K562 (cell line): ENCODE data around the gene EMC10. TPM values are rescaled to one million over a fixed set of nuclear protein-coding genes. Genes with fewer than 3 reads are reported as not detected.

Experiments used
- ATAC-seq: fragments of 200-7000 bp; cut with Tn5 transposase; 3 replicates; pipeline ENCODE4 v1.9.1; 2020; ENCODE audit warnings: moderate library complexity
- BruUV-seq: library from RNA; stranded (reverse); fragments of 400-500 nt; replicated peaks from 2 replicates; lab custom pipeline; 2021; lab: Mats Ljungman, UMichigan
- CTCF ChIA-PET: fragments of 300-600 bp; formaldehyde crosslinking; extraction: SDS; loops from one replicate; lab custom pipeline; 2021; ENCODE audit warnings: low intra/inter-chr PET ratio; lab: Yijun Ruan, JAX
- POLR2A ChIA-PET: fragments of 300-600, 350-650 bp; sonication (Branson Sonifier 250); formaldehyde crosslinking; extraction: SDS; loops from one replicate; lab custom pipeline; 2021; ENCODE audit warnings: antibody characterized with exemption, inconsistent platforms; lab: Yijun Ruan, JAX
- DNase-seq, 4 experiments: peaks; one replicate each; pipeline versions ENCODE4 v3.0.0 to v3.0.0-alpha.2; 2011 to 2018; ENCODE audit warnings: low spot score in 3 of 4, mixed read lengths in 3 of 4; ENCODE audit errors: extremely low read depth in 1 of 4
- FAIRE-seq: peaks from 2 replicates; lab custom pipeline; 2011; peaks lifted over from hg19 to GRCh38; lab: Jason Lieb, UNC
- H2AFZ ChIP-seq: 2 replicates; pipeline ENCODE4 v1.6.0; 2011; ENCODE audit warnings: low read depth, low read length, control low read depth, inconsistent platforms
- H3K27ac ChIP-seq: fragments of 200-600 bp; 3 replicates; pipeline ENCODE4 v1.8.0; 2011; ENCODE audit warnings: low read depth, mild to moderate bottlenecking, control low read depth, inconsistent platforms, low read length, moderate library complexity, mixed read lengths; ENCODE audit errors: extremely low read depth
- H3K27me3 ChIP-seq, 2 experiments: fragments of 300-600 bp in 1 of 2; 2 replicates in 1 of 2; 3 replicates in 1 of 2; pipeline versions ENCODE4 v1.6.0 to v1.8.0; 2011; ENCODE audit warnings: inconsistent platforms in 2 of 2, low read length in 2 of 2, mild to moderate bottlenecking in 1 of 2, mixed read lengths in 1 of 2, moderate library complexity in 1 of 2; ENCODE audit not compliant: control insufficient read depth in 2 of 2, insufficient read depth in 2 of 2
- H3K36me3 ChIP-seq: fragments of 300-600 bp; 3 replicates; pipeline ENCODE4 v1.8.0; 2011; ENCODE audit warnings: mild to moderate bottlenecking, low read length, inconsistent platforms; ENCODE audit not compliant: control insufficient read depth, insufficient read depth
- H3K4me1 ChIP-seq, 2 experiments: fragments of 200-600 bp in 1 of 2; replicated peaks in 1 of 2; 2 replicates in 1 of 2; 3 replicates in 1 of 2; pipeline versions ENCODE4 v1.5.1 to v1.8.0; 2011; ENCODE audit warnings: inconsistent platforms in 2 of 2, low read length in 2 of 2, mild to moderate bottlenecking in 1 of 2, mixed read lengths in 1 of 2, moderate library complexity in 1 of 2; ENCODE audit not compliant: control insufficient read depth in 2 of 2, insufficient read depth in 2 of 2
- H3K4me2 ChIP-seq: 2 replicates; pipeline ENCODE4 v1.6.1; 2011; ENCODE audit warnings: low read length, control low read depth, inconsistent platforms, mixed read lengths; ENCODE audit not compliant: insufficient read depth
- H3K4me3 ChIP-seq: fragments of 200-600 bp; sonication (generic), shearing (Covaris generic); 2 replicates; pipeline ENCODE4 v1.5.1; 2016; ENCODE audit warnings: control low read depth, inconsistent platforms
- H3K79me2 ChIP-seq: fragments of 200-600 bp; 3 replicates; pipeline ENCODE4 v1.8.0; 2011; ENCODE audit warnings: low read length, inconsistent platforms; ENCODE audit not compliant: control insufficient read depth, insufficient read depth
- H3K9ac ChIP-seq, 2 experiments: 2 replicates each; pipeline versions ENCODE4 v1.6.0 to v1.6.1; 2011; ENCODE audit warnings: low read depth in 2 of 2, low read length in 2 of 2, control low read depth in 1 of 2, inconsistent platforms in 1 of 2, mild to moderate bottlenecking in 1 of 2, mixed read lengths in 1 of 2; ENCODE audit not compliant: insufficient read depth in 1 of 2
- H3K9me1 ChIP-seq: one replicate; pipeline ENCODE4 v1.6.0; 2011; ENCODE audit warnings: inconsistent platforms, mild to moderate bottlenecking, low read length, moderate library complexity; ENCODE audit not compliant: control insufficient read depth, insufficient read depth
- H3K9me3 ChIP-seq: replicated peaks from 2 replicates; pipeline ENCODE4 v1.5.1; 2011; ENCODE audit warnings: low read depth, low read length, inconsistent platforms; ENCODE audit not compliant: control insufficient read depth, insufficient read depth
- H4K20me1 ChIP-seq: replicated peaks from 2 replicates; pipeline ENCODE4 v1.6.1; 2011; ENCODE audit warnings: low read length, inconsistent platforms, mixed read lengths; ENCODE audit not compliant: control insufficient read depth, insufficient read depth
- BCL6 ChIP-seq: fragments of 250-450 bp; sonication (Bioruptor Pico); IDR thresholded peaks from 2 replicates; pipeline ENCODE4 v1.4.0; 2020
- BMI1 ChIP-seq: fragments of 150-350 bp; IDR thresholded peaks from 2 replicates; pipeline ENCODE4 v1.6.1; 2014; ENCODE audit warnings: low read length
- CBX5 ChIP-seq: IDR thresholded peaks from 2 replicates; pipeline ENCODE4 v1.6.1; 2014; ENCODE audit warnings: low read depth, borderline replicate concordance
- CXXC5 ChIP-seq: fragments of 250-450 bp; sonication (Bioruptor Pico); IDR thresholded peaks from 2 replicates; pipeline ENCODE4 v1.8.0; 2022; ENCODE audit warnings: inconsistent platforms, mild to moderate bottlenecking, moderate library complexity
- ETV1 ChIP-seq: fragments of 450-650 bp; conservative IDR thresholded peaks from 2 replicates; pipeline ENCODE4 v1.6.1; 2016; ENCODE audit warnings: missing genetic modification characterization, control low read depth, low read depth, missing compliant biosample characterization
- HCFC1 ChIP-seq: IDR thresholded peaks from 2 replicates; pipeline ENCODE4 v1.6.1; 2012; ENCODE audit warnings: low read depth, low read length, improper control_type of control experiment
- LARP7 ChIP-seq: fragments of 450-650 bp; IDR thresholded peaks from 2 replicates; pipeline ENCODE4 v1.6.1; 2016
- NELFE ChIP-seq: IDR thresholded peaks from 2 replicates; pipeline ENCODE4 v1.6.1; 2011; ENCODE audit warnings: mild to moderate bottlenecking; ENCODE audit not compliant: insufficient read depth, insufficient read length
- RFX5 ChIP-seq: IDR thresholded peaks from 2 replicates; pipeline ENCODE4 v1.6.1; 2011; ENCODE audit warnings: low read depth, mild to moderate bottlenecking, improper control_type of control experiment, low read length
- YY1 ChIP-seq, 3 experiments: IDR thresholded peaks; 2 replicates each; pipeline ENCODE4 v1.6.1; 2011; ENCODE audit warnings: low read length in 2 of 3, mild to moderate bottlenecking in 2 of 3, moderate library complexity in 2 of 3, borderline replicate concordance in 1 of 3, control low read depth in 1 of 3, low read depth in 1 of 3; ENCODE audit not compliant: insufficient read depth in 3 of 3, insufficient replicate concordance in 2 of 3, control insufficient read depth in 1 of 3, insufficient read length in 1 of 3; ENCODE audit errors: extremely low read depth in 1 of 3
- ZNF57 ChIP-seq: fragments of 450-650 bp; formaldehyde crosslinking; IDR thresholded peaks from 2 replicates; pipeline ENCODE4 v1.4.0; 2020; ENCODE audit warnings: mild to moderate bottlenecking, moderate library complexity
- WGBS: fragments of 100-300 bp; shearing (Covaris generic); methylation state at CpG from one replicate; pipeline ENCODE4 v1.1.6; 2016; ENCODE audit warnings: low coverage, mixed read lengths; ENCODE audit not compliant: insufficient coverage; ENCODE audit errors: missing lambda C conversion rate; 5-methylcytosine and 5-hydroxymethylcytosine counted together
- in situ Hi-C: fragments of 300-500 bp; cut with MboI; formaldehyde crosslinking; loops from 4 replicates; pipeline ENCODE4 v1.15.0; 2018; ENCODE audit warnings: inconsistent platforms, mixed read lengths
- intact Hi-C: fragments of 100-400 bp; cut with micrococcal nuclease; formaldehyde crosslinking; loops from 2 replicates; pipeline ENCODE4 v1.14.2; 2022
- polyA plus RNA-seq, 8 experiments: library from polyadenylated mRNA; depleted of rRNA in 4 of 8; stranded (reverse) in 5 of 8; unstranded in 3 of 8; fragments of >200 nt; fragmentation: Nextera tagmentation in 2 of 8; fragmentation: Illumina TruSeq in 1 of 8; extraction: Ambion mirVana in 2 of 8; extraction: Trizol in 1 of 8; gene quantifications; 2 replicates each; pipeline versions ENCODE4 v1.2.1 to v1.2.3, GENCODE V29; 2011 to 2014; ENCODE audit warnings: inconsistent platforms in 1 of 8, missing spikeins in 1 of 8
- total RNA-seq, 7 experiments: library from RNA; depleted of rRNA in 6 of 7; stranded (reverse); fragments of >200 nt in 6 of 7; fragmentation: Illumina TruSeq in 2 of 7; extraction: Trizol in 2 of 7; gene quantifications; 2 replicates each; pipeline versions ENCODE4 v1.2.1 to v1.2.3, GENCODE V29; 2011 to 2021; ENCODE audit warnings: low replicate concordance in 1 of 7
- TF ChIP-seq, protein P1 (sequence below): fragments of 450-650 bp; IDR thresholded peaks from 2 replicates; pipeline ENCODE4 v1.6.1; 2016; ENCODE audit warnings: missing biosample characterization, missing genetic modification characterization
- TF ChIP-seq, protein P2 (sequence below): fragments of 250-450 bp; sonication (Bioruptor Pico); IDR thresholded peaks from 2 replicates; pipeline ENCODE4 v1.8.0; 2021; ENCODE audit warnings: mild to moderate bottlenecking, moderate library complexity
- TF ChIP-seq, protein P3 (sequence below): sonication (generic); formaldehyde crosslinking; IDR thresholded peaks from 2 replicates; pipeline ENCODE4 v1.8.0; 2022; ENCODE audit warnings: missing genetic modification reagents, mild to moderate bottlenecking, moderate library complexity, borderline replicate concordance
- TF ChIP-seq, protein P4 (sequence below), 3 experiments: IDR thresholded peaks in 2 of 3; conservative IDR thresholded peaks in 1 of 3; 2 replicates each; pipeline ENCODE4 v1.5.1; 2011 to 2012; ENCODE audit warnings: low read length in 3 of 3, mild to moderate bottlenecking in 3 of 3, control low read depth in 2 of 3, improper control_type of control experiment in 1 of 3, inconsistent platforms in 1 of 3, low read depth in 1 of 3, mixed read lengths in 1 of 3, moderate library complexity in 1 of 3; ENCODE audit not compliant: insufficient read depth in 2 of 3

Gene EMC10
- total and polyA plus RNA-seq, 9 of the 15 experiments (the other 6 are each of a cell fraction or from before 2014, with no cell fraction given), result 1.4 to 46.0 (median 13.1) TPM

DNA sequence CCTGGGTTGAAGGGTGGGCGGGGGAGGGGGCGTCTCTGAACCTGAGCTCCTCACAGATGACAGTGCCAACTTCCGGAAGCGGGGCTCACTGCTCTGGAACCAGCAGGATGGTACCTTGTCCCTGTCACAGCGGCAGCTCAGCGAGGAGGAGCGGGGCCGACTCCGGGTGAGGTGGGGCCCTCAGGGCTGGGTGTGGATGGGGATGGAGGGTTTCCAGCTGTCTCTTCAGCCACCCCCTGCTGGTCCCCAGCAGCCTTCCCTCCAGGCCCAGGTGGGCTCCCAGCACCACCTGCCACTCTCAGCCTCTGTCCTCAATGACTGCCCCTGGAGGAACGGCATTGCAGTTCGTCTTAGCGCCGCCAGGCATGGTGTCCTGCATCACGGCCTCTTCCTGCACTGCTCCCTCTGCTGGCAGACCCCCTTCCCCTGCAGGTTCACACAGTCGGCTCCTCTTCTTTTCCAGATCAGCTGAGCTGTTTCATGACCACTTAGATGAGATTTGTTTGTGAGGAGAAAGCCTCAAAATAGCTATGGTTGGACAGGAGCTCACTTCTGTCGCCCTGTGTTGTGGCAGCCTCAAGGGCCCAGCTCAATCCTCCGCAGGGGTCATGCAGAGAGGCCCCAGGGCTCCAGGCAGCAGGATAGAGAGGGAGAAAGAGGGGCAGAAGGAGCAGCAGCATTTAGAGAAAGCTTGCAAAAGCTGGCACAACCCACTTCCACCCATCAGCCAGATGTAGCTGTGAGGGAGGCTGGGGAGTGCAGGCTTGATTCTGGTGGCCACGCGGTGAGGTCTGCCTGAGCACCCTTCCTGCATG is 2.8 kb downstream of the EMC10 start:
- BruUV-seq, result no TSS peak
- POLR2A ChIA-PET, result interaction anchor here (0.6 to 0.9 kb wide), 5 partner anchors 10 to 103 kb away, joined by 3 to 5 read pairs (median 4); partner anchors contain the start of gene NR1H2
- Histone ChIP-seq H3K9me1 (no peaks in the 10 kb centered on the region), H3K27ac (no peak overlapping the region), H4K20me1 (peaks cover 7% of the 10 kb centered on the region; the same call in 1 of the 2 replicates), H3K4me1 (peaks cover 5 to 56% of the 10 kb centered on the region in 2 experiments; a peak in 4 of 5 replicates), H3K4me2 (no peak overlapping the region), H3K9ac (peak overlapping the region in 1 of 2 experiments; percentile 43; a peak in 1 of 4 replicates), H3K9me3 (no peaks in the 10 kb centered on the region), H3K4me3 (no peak overlapping the region), H3K79me2 (peaks cover 25% of the 10 kb centered on the region), H2AFZ (no peak overlapping the region), H3K36me3 (peaks cover 53% of the 10 kb centered on the region; the same call in 2 of the 3 replicates), H3K27me3 (no peaks in the 10 kb centered on the region; a peak in 1 of 5 replicates)
- intact Hi-C loops (no loop called here), in situ Hi-C loops (no loop called here)
- FAIRE-seq (peak; percentile 96), DNase-seq (peak; percentile 73 to 86 (median 80)), ATAC-seq (peak; percentile 84)
- CTCF ChIA-PET, result interaction anchor here (0.6 to 1.5 kb wide), 6 partner anchors 15 to 314 kb away, joined by 3 to 9 read pairs (median 4); no protein-coding TSS in a partner anchor
- WGBS, result 46% methylated on average over 10 of the region's 19 CpGs
- TF ChIP-seq BMI1 (no peak), ETV1 (tag) (peak; percentile 58; the same call in 1 of the 2 replicates), YY1 (IDR thresholded peaks at IDR 0.05; ENCODE audit: borderline replicate concordance in 1 of 3, control insufficient read depth in 1 of 3, extremely low read depth in 1 of 3, insufficient read depth in 3 of 3, insufficient read length in 1 of 3, insufficient replicate concordance in 2 of 3, low read depth in 1 of 3, low read length in 2 of 3) (peak in 1 of 3 experiments; percentile 70), BCL6 (CRISPR knock-in tag) (no peak), NELFE (no peak), CBX5 (0 out of 2 replicates have a peak, but pooled peaks have one; percentile 17), ZNF57 (CRISPR knock-in tag) (no peak), RFX5 (no peak), HCFC1 (no peak), CXXC5 (CRISPR knock-in tag) (no peak), LARP7 (no peak)
- TF ChIP-seq, protein P1, sequence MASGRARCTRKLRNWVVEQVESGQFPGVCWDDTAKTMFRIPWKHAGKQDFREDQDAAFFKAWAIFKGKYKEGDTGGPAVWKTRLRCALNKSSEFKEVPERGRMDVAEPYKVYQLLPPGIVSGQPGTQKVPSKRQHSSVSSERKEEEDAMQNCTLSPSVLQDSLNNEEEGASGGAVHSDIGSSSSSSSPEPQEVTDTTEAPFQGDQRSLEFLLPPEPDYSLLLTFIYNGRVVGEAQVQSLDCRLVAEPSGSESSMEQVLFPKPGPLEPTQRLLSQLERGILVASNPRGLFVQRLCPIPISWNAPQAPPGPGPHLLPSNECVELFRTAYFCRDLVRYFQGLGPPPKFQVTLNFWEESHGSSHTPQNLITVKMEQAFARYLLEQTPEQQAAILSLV (tag), result no peak
- TF ChIP-seq, protein P2, sequence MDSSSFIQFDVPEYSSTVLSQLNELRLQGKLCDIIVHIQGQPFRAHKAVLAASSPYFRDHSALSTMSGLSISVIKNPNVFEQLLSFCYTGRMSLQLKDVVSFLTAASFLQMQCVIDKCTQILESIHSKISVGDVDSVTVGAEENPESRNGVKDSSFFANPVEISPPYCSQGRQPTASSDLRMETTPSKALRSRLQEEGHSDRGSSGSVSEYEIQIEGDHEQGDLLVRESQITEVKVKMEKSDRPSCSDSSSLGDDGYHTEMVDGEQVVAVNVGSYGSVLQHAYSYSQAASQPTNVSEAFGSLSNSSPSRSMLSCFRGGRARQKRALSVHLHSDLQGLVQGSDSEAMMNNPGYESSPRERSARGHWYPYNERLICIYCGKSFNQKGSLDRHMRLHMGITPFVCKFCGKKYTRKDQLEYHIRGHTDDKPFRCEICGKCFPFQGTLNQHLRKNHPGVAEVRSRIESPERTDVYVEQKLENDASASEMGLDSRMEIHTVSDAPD, result no peak
- TF ChIP-seq, protein P3, sequence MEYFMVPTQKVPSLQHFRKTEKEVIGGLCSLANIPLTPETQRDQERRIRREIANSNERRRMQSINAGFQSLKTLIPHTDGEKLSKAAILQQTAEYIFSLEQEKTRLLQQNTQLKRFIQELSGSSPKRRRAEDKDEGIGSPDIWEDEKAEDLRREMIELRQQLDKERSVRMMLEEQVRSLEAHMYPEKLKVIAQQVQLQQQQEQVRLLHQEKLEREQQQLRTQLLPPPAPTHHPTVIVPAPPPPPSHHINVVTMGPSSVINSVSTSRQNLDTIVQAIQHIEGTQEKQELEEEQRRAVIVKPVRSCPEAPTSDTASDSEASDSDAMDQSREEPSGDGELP (CRISPR knock-in tag), result peak; percentile 88
- TF ChIP-seq, protein P4, sequence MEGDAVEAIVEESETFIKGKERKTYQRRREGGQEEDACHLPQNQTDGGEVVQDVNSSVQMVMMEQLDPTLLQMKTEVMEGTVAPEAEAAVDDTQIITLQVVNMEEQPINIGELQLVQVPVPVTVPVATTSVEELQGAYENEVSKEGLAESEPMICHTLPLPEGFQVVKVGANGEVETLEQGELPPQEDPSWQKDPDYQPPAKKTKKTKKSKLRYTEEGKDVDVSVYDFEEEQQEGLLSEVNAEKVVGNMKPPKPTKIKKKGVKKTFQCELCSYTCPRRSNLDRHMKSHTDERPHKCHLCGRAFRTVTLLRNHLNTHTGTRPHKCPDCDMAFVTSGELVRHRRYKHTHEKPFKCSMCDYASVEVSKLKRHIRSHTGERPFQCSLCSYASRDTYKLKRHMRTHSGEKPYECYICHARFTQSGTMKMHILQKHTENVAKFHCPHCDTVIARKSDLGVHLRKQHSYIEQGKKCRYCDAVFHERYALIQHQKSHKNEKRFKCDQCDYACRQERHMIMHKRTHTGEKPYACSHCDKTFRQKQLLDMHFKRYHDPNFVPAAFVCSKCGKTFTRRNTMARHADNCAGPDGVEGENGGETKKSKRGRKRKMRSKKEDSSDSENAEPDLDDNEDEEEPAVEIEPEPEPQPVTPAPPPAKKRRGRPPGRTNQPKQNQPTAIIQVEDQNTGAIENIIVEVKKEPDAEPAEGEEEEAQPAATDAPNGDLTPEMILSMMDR (IDR thresholded peaks at IDR 0.05 in 2 of 3, conservative IDR thresholded peaks at IDR 0.05 in 1 of 3; ENCODE audit: insufficient read depth in 2 of 3, low read depth in 1 of 3, low read length in 3 of 3), result peak; percentile 99 to 100 (median 100)
